H1 (cell line): ENCODE results near the gene PTGES3L. TPM values are rescaled to one million over a fixed set of nuclear protein-coding genes. Genes with fewer than 3 reads are reported as not detected.

ENCODE experiments used
- SUZ12 ChIP-seq: fragments of 200-600 bp; sonication (generic); IDR thresholded peaks from 2 replicates; pipeline ENCODE4 v1.6.1; 2012; ENCODE audit warnings: mild to moderate bottlenecking, inconsistent platforms, low read length, moderate library complexity, mixed read lengths
- polyA plus RNA-seq, 7 experiments: library from polyadenylated mRNA; depleted of rRNA in 3 of 7; stranded (reverse) in 5 of 7; unstranded in 2 of 7; fragments of >200 nt in 5 of 7; fragments of 200-250 nt in 2 of 7; gene quantifications; 1 replicate in 5 of 7; 2 replicates in 1 of 7; 4 replicates in 1 of 7; pipeline versions ENCODE4 v1.2.1 to v1.2.3, GENCODE V29; 2011 to 2013; ENCODE audit warnings: missing spikeins in 2 of 7, mixed read lengths in 2 of 7
- total RNA-seq: library from RNA; stranded (reverse); fragmentation: NEBNext Ultra II Directional; extraction: Animal tissue kit (Norgen Biotek cat#: 25700); gene quantifications from 2 replicates; pipeline ENCODE4 v1.2.1, GENCODE V29; 2021

Gene PTGES3L
- total and polyA plus RNA-seq, 2 of the 8 experiments (the other 6 are each of a cell fraction or from before 2014, with no cell fraction given), result 3.0 to 3.6 TPM

DNA sequence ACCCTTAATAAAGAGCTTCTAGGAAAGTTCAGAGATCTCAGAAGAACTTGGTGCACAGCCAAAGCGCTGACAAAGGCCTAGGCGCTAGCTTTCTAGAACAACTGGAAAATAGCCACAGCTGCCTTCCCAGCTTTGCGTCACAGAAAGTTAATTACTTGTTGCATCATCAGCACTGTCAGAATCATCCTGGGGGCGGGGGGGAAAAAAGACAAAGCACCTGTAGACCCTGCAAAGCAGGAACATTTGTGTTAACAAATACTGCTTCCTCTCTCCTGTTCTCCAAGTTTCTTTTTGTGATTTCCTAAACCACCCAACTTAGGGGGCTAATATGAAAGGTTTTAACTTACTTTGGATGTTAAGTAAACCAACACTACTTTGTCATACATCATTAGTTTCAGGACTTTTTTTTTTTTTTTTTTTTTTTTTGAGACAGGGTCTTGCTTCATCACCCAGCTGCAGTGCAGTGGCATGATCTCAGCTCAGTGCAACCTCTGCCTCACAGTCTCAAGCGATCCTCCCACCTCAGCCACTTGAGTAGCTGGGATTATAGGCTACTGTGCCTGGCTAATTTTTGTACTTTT is 10.8 kb downstream of the PTGES3L start (continued):
- no peak for TF ChIP-seq SUZ12
